Endothelial cell of umbilical vein (primary cell): ENCODE results near the gene OR13C2. TPM values are rescaled to one million over a fixed set of nuclear protein-coding genes. Genes with fewer than 3 reads are reported as not detected.

Experiments
- BruUV-seq: library from RNA; stranded (reverse); fragments of 400-500 nt; replicated peaks from 2 replicates; lab custom pipeline; 2021; lab: Mats Ljungman, UMichigan
- CTCF ChIA-PET: fragments of 300-600, 350-600 bp; sonication (Branson Sonifier 250); formaldehyde crosslinking; loops from one replicate; lab custom pipeline; 2021; ENCODE audit warnings: antibody characterized with exemption, inconsistent platforms; lab: Charles Lee
- POLR2A ChIA-PET: fragments of 300-600, 350-600 bp; sonication (Branson Sonifier 250); formaldehyde crosslinking; loops from one replicate; lab custom pipeline; 2021; ENCODE audit warnings: antibody characterized with exemption, inconsistent platforms; lab: Charles Lee
- DNase-seq: peaks from one replicate; pipeline ENCODE4 v3.0.0-alpha.2; 2011; ENCODE audit warnings: low read depth, low spot score
- FAIRE-seq: peaks from 2 replicates; lab custom pipeline; 2011; peaks lifted over from hg19 to GRCh38; lab: Jason Lieb, UNC
- H2AFZ ChIP-seq: 2 replicates; pipeline ENCODE4 v1.6.0; 2012; ENCODE audit warnings: low read depth, low read length, control low read depth, inconsistent platforms
- H3K27ac ChIP-seq: 2 replicates; pipeline ENCODE4 v1.5.1; 2011; ENCODE audit warnings: low read depth, mild to moderate bottlenecking, control low read depth, low read length, moderate library complexity; ENCODE audit not compliant: insufficient read depth
- H3K27me3 ChIP-seq, 2 experiments: 2 replicates each; pipeline versions ENCODE4 v1.6.0 to v1.6.1; 2011; ENCODE audit warnings: low read length in 2 of 2, mixed read lengths in 1 of 2; ENCODE audit not compliant: control insufficient read depth in 2 of 2, insufficient read depth in 2 of 2
- H3K36me3 ChIP-seq, 2 experiments: 2 replicates in 1 of 2; 3 replicates in 1 of 2; pipeline ENCODE4 v1.5.1; 2011; ENCODE audit warnings: low read length in 2 of 2, mild to moderate bottlenecking in 1 of 2, moderate library complexity in 1 of 2; ENCODE audit not compliant: control insufficient read depth in 2 of 2, insufficient read depth in 2 of 2; ENCODE audit errors: extremely low read depth in 1 of 2
- H3K4me1 ChIP-seq: 3 replicates; pipeline ENCODE4 v1.5.1; 2011; ENCODE audit warnings: mild to moderate bottlenecking, low read length; ENCODE audit not compliant: control insufficient read depth, insufficient read depth; ENCODE audit errors: extremely low read depth
- H3K4me2 ChIP-seq: 2 replicates; pipeline ENCODE4 v1.6.1; 2011; ENCODE audit warnings: low read length, control low read depth, mixed read lengths; ENCODE audit not compliant: insufficient read depth
- H3K4me3 ChIP-seq, 3 experiments: fragments of 200-600 bp in 1 of 3; sonication (generic), shearing (Covaris generic) in 1 of 3; replicated peaks in 1 of 3; 2 replicates each; pipeline ENCODE4 v1.5.1; 2011 to 2016; ENCODE audit warnings: control low read depth in 3 of 3, low read length in 3 of 3, mild to moderate bottlenecking in 2 of 3, inconsistent platforms in 1 of 3, low read depth in 1 of 3, moderate library complexity in 1 of 3; ENCODE audit not compliant: insufficient read depth in 1 of 3
- H3K79me2 ChIP-seq: 2 replicates; pipeline ENCODE4 v1.6.0; 2012; ENCODE audit warnings: low read length, inconsistent platforms; ENCODE audit not compliant: control insufficient read depth, insufficient read depth
- H3K9ac ChIP-seq: replicated peaks from 2 replicates; pipeline ENCODE3; 2011; ENCODE audit warnings: low read length, control low read depth; ENCODE audit not compliant: insufficient read depth; ENCODE audit errors: extremely low read depth
- H3K9me1 ChIP-seq: replicated peaks from 3 replicates; pipeline ENCODE4 v1.6.0; 2011; ENCODE audit warnings: mild to moderate bottlenecking, low read length; ENCODE audit not compliant: control insufficient read depth, insufficient read depth; ENCODE audit errors: extremely low read depth
- H3K9me3 ChIP-seq: replicated peaks from 2 replicates; pipeline ENCODE4 v1.5.1; 2012; ENCODE audit warnings: low read length, inconsistent platforms; ENCODE audit not compliant: control insufficient read depth, insufficient read depth
- H4K20me1 ChIP-seq: replicated peaks from 2 replicates; pipeline ENCODE3; 2011; ENCODE audit warnings: mild to moderate bottlenecking, low read length; ENCODE audit not compliant: control insufficient read depth, insufficient read depth; ENCODE audit errors: extremely low read depth
- EZH2 ChIP-seq: IDR thresholded peaks from 2 replicates; pipeline ENCODE4 v1.6.1; 2012; ENCODE audit warnings: borderline replicate concordance, low read depth, mild to moderate bottlenecking, moderate library complexity, low read length, inconsistent platforms; ENCODE audit not compliant: severe bottlenecking
- FOS ChIP-seq: IDR thresholded peaks from 2 replicates; pipeline ENCODE4 v1.6.1; 2011; ENCODE audit warnings: mild to moderate bottlenecking, low read length, moderate library complexity, borderline replicate concordance; ENCODE audit not compliant: insufficient read depth
- GATA2 ChIP-seq: IDR thresholded peaks from 2 replicates; pipeline ENCODE4 v1.7.0; 2011; ENCODE audit warnings: low read depth, mild to moderate bottlenecking, moderate library complexity, mixed read lengths, low read length; ENCODE audit not compliant: insufficient read length, insufficient read depth
- JUN ChIP-seq: IDR thresholded peaks from 2 replicates; pipeline ENCODE4 v1.6.1; 2011; ENCODE audit warnings: borderline replicate concordance, low read depth; ENCODE audit not compliant: insufficient read length, insufficient read depth
- MYC ChIP-seq: IDR thresholded peaks from one replicate; pipeline ENCODE4 v1.6.1; 2011; ENCODE audit warnings: mild to moderate bottlenecking, low read depth, low read length
- POLR2A ChIP-seq: IDR thresholded peaks from 2 replicates; pipeline ENCODE4 v1.6.1; 2012; ENCODE audit warnings: low read depth, mild to moderate bottlenecking, control low read depth, low read length
- POLR2AphosphoS5 ChIP-seq: IDR thresholded peaks from 2 replicates; pipeline ENCODE4 v1.6.1; 2012; ENCODE audit warnings: low read depth, mild to moderate bottlenecking, control low read depth, low read length, moderate library complexity; ENCODE audit not compliant: insufficient read depth
- dilution Hi-C: fragments of 300-500 bp; cut with MboI; formaldehyde crosslinking; loops from one replicate; pipeline ENCODE4 v1.15.0; 2019; ENCODE audit warnings: low sequenced_read_pairs; ENCODE audit not compliant: extremely low pct_ligation_motif_present
- intact Hi-C: fragments of 100-400 bp; cut with micrococcal nuclease; formaldehyde crosslinking; loops from one replicate; pipeline ENCODE4 v1.10.0; 2022
- polyA plus RNA-seq, 4 experiments: library from polyadenylated mRNA; depleted of rRNA in 3 of 4; stranded (reverse) in 3 of 4; unstranded in 1 of 4; fragments of >200 nt; gene quantifications; 2 replicates each; pipeline versions ENCODE4 v1.2.1 to v1.2.3, GENCODE V29; 2011 to 2012; ENCODE audit warnings: missing spikeins in 1 of 4
- total RNA-seq: library from RNA; stranded (reverse); gene quantifications from 2 replicates; pipeline ENCODE4 v1.2.3, GENCODE V29; 2021
- TF ChIP-seq, protein P1 (sequence below), 2 donors: IDR thresholded peaks; 1 replicate in 1 of 2; 2 replicates in 1 of 2; pipeline ENCODE4 v1.5.1; 2011; ENCODE audit warnings: low read length in 2 of 2, mild to moderate bottlenecking in 2 of 2, moderate library complexity in 2 of 2, control low read depth in 1 of 2, inconsistent platforms in 1 of 2, low read depth in 1 of 2; ENCODE audit not compliant: insufficient read depth in 1 of 2; ENCODE audit errors: extremely low read depth in 1 of 2
- TF ChIP-seq, protein P2 (sequence below): IDR thresholded peaks from 2 replicates; pipeline ENCODE4 v1.6.1; 2011; ENCODE audit not compliant: insufficient read depth, insufficient read length

OR13C2 gene
- total and polyA plus RNA-seq, 2 donors (not counting 3 experiments of a cell fraction or from before 2014, with no cell fraction given), result not detected

DNA sequence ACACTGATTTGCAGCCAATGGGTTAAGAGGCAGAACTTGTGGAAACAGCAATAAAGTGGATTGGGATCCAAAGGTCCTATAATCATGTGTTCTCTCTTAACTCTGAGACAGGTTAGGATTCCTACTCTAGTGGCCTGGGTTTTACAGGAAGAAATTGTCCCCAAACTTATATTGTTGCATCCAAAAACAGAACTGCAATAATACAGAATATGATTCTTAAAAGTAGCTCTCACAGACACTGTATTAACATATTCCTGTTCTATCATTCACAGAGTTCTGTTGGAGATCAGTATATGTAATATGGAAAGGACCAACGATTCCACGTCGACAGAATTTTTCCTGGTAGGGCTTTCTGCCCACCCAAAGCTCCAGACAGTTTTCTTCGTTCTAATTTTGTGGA, 36.6 kb downstream of the OR13C2 start, which contains the start of gene OR13C8:
Gene OR13C8, plus strand, starts transcription at position 301 of the 400 bp plus-strand sequence. Its CDS starts 0 bp downstream, at position 301.
- POLR2A ChIA-PET, result no interaction called here
- CTCF ChIA-PET, result no interaction called here
- Histone ChIP-seq H3K27me3 (no peaks in the 10 kb centered on the region), H3K36me3 (no peaks in the 10 kb centered on the region), H4K20me1 (no peaks in the 10 kb centered on the region), H3K79me2 (no peaks in the 10 kb centered on the region), H3K4me1 (no peaks in the 10 kb centered on the region), H3K4me2 (no peak within 1 kb of the TSS), H3K9me3 (peaks cover 2% of the 10 kb centered on the region), H3K4me3 (no peak within 1 kb of the TSS), H3K9me1 (no peaks in the 10 kb centered on the region), H2AFZ (no peak within 1 kb of the TSS), H3K9ac (no peak within 1 kb of the TSS), H3K27ac (no peak within 1 kb of the TSS)
- TF ChIP-seq JUN, result no peak
- no peak for TF ChIP-seq MYC
- no peak for TF ChIP-seq EZH2
- TF ChIP-seq FOS, result no peak
- TF ChIP-seq POLR2AphosphoS5, result no peak
- no peak for TF ChIP-seq GATA2
- no peak for TF ChIP-seq POLR2A
- TF ChIP-seq, protein P1, sequence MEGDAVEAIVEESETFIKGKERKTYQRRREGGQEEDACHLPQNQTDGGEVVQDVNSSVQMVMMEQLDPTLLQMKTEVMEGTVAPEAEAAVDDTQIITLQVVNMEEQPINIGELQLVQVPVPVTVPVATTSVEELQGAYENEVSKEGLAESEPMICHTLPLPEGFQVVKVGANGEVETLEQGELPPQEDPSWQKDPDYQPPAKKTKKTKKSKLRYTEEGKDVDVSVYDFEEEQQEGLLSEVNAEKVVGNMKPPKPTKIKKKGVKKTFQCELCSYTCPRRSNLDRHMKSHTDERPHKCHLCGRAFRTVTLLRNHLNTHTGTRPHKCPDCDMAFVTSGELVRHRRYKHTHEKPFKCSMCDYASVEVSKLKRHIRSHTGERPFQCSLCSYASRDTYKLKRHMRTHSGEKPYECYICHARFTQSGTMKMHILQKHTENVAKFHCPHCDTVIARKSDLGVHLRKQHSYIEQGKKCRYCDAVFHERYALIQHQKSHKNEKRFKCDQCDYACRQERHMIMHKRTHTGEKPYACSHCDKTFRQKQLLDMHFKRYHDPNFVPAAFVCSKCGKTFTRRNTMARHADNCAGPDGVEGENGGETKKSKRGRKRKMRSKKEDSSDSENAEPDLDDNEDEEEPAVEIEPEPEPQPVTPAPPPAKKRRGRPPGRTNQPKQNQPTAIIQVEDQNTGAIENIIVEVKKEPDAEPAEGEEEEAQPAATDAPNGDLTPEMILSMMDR (IDR thresholded peaks at IDR 0.05; ENCODE audit: extremely low read depth in 1 of 2, insufficient read depth in 1 of 2, low read depth in 1 of 2, low read length in 2 of 2), result no peak
- TF ChIP-seq, protein P2, sequence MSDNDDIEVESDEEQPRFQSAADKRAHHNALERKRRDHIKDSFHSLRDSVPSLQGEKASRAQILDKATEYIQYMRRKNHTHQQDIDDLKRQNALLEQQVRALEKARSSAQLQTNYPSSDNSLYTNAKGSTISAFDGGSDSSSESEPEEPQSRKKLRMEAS, result no peak
- DNase-seq (no peak), FAIRE-seq (no peak)
- BruUV-seq, result no TSS peak
- intact Hi-C loops, result no loop called here
- dilution Hi-C loops, result no loop called here
